H1 (cell line): Measurements from ENCODE around the gene GLG1. TPM values are rescaled to one million over a fixed set of nuclear protein-coding genes. Genes with fewer than 3 reads are reported as not detected.

Experiments used
- CTCF ChIA-PET: fragments of 300-600 bp; sonication (Branson Sonifier 250); formaldehyde crosslinking; loops from one replicate; lab custom pipeline; 2021; ENCODE audit not compliant: partially characterized antibody; lab: Charles Lee
- POLR2A ChIA-PET: fragments of 300-600 bp; sonication (Branson Sonifier 250); formaldehyde crosslinking; loops from one replicate; lab custom pipeline; 2021; ENCODE audit warnings: inconsistent platforms; ENCODE audit not compliant: partially characterized antibody; lab: Charles Lee
- DNase-seq, 2 experiments: peaks; one replicate each; pipeline versions ENCODE4 v3.0.0 to v3.0.0-alpha.2; 2010 to 2022; ENCODE audit warnings: low spot score in 2 of 2, low read depth in 1 of 2, mixed read lengths in 1 of 2
- FAIRE-seq: peaks from 2 replicates; lab custom pipeline; 2011; peaks lifted over from hg19 to GRCh38; lab: Jason Lieb, UNC
- H2AFZ ChIP-seq: 2 replicates; pipeline ENCODE4 v1.8.1; 2012; ENCODE audit warnings: low read length, inconsistent platforms
- H2AK5ac ChIP-seq: 2 replicates; pipeline ENCODE4 v1.6.1; 2013; ENCODE audit warnings: low read depth, low read length
- H2BK120ac ChIP-seq: replicated peaks from 2 replicates; pipeline ENCODE3; 2013; ENCODE audit warnings: low read depth, low read length, inconsistent platforms
- H2BK12ac ChIP-seq: 2 replicates; pipeline ENCODE4 v1.6.1; 2013; ENCODE audit warnings: low read depth, low read length
- H2BK15ac ChIP-seq: 2 replicates; pipeline ENCODE4 v1.6.1; 2013; ENCODE audit warnings: low read length
- H2BK20ac ChIP-seq: 2 replicates; pipeline ENCODE4 v1.6.1; 2013; ENCODE audit warnings: low read length
- H2BK5ac ChIP-seq: 2 replicates; pipeline ENCODE4 v1.6.1; 2013; ENCODE audit warnings: low read depth, low read length
- H3K14ac ChIP-seq: 2 replicates; pipeline ENCODE4 v1.6.1; 2013; ENCODE audit warnings: inconsistent platforms; ENCODE audit not compliant: insufficient read length
- H3K18ac ChIP-seq: 2 replicates; pipeline ENCODE4 v1.6.1; 2013; ENCODE audit warnings: low read length; ENCODE audit errors: extremely low read depth
- H3K23ac ChIP-seq: 2 replicates; pipeline ENCODE4 v1.6.1; 2013; ENCODE audit warnings: inconsistent platforms; ENCODE audit not compliant: insufficient read length
- H3K23me2 ChIP-seq: 2 replicates; pipeline ENCODE4 v1.6.1; 2013; ENCODE audit warnings: low read depth, low read length
- H3K27ac ChIP-seq: 2 replicates; pipeline ENCODE4 v1.6.1; 2011; ENCODE audit warnings: low read depth, low read length, inconsistent platforms
- H3K27me3 ChIP-seq, 4 experiments: replicated peaks in 1 of 4; 1 replicate in 1 of 4; 2 replicates in 3 of 4; pipeline versions ENCODE4 v1.6.1 to v1.8.1; 2011 to 2013; ENCODE audit warnings: low read length in 3 of 4, mild to moderate bottlenecking in 3 of 4, inconsistent platforms in 2 of 4, mixed read lengths in 2 of 4, moderate library complexity in 1 of 4; ENCODE audit not compliant: control insufficient read depth in 3 of 4, insufficient read depth in 3 of 4; ENCODE audit errors: extremely low read depth in 1 of 4
- H3K36me3 ChIP-seq, 4 experiments: 2 replicates each; pipeline versions ENCODE4 v1.6.1 to v1.8.1; 2011 to 2013; ENCODE audit warnings: mild to moderate bottlenecking in 4 of 4, low read length in 3 of 4, moderate library complexity in 2 of 4, control low read depth in 1 of 4, inconsistent platforms in 1 of 4; ENCODE audit not compliant: insufficient read depth in 4 of 4, control insufficient read depth in 2 of 4
- H3K4ac ChIP-seq: replicated peaks from 2 replicates; pipeline ENCODE3; 2013; ENCODE audit warnings: low read length, low read depth, mixed read lengths, inconsistent platforms; ENCODE audit not compliant: insufficient read length
- H3K4me1 ChIP-seq, 4 experiments: replicated peaks in 1 of 4; 1 replicate in 1 of 4; 2 replicates in 3 of 4; pipeline versions ENCODE4 v1.6.1 to v1.8.1; 2011 to 2013; ENCODE audit warnings: low read length in 3 of 4, inconsistent platforms in 2 of 4, mixed read lengths in 1 of 4; ENCODE audit not compliant: insufficient read depth in 4 of 4, control insufficient read depth in 3 of 4
- H3K4me2 ChIP-seq, 2 experiments: 2 replicates each; pipeline versions ENCODE4 v1.6.1 to v1.8.1; 2011 to 2013; ENCODE audit warnings: low read depth in 2 of 2, low read length in 2 of 2, control low read depth in 1 of 2, inconsistent platforms in 1 of 2, mild to moderate bottlenecking in 1 of 2; ENCODE audit not compliant: insufficient read depth in 1 of 2
- H3K4me3 ChIP-seq, 4 experiments: fragments of 200-600, 300-600 bp in 1 of 4; sonication (generic), shearing (Covaris generic), sonication (Bioruptor Twin) in 1 of 4; 2 replicates each; pipeline versions ENCODE4 v1.5.1 to v1.8.1; 2011 to 2016; ENCODE audit warnings: low read length in 4 of 4, low read depth in 3 of 4, control low read depth in 2 of 4, inconsistent platforms in 2 of 4, mild to moderate bottlenecking in 2 of 4, mixed read lengths in 1 of 4, moderate library complexity in 1 of 4; ENCODE audit not compliant: insufficient read depth in 2 of 4; ENCODE audit errors: extremely low read depth in 1 of 4
- H3K56ac ChIP-seq: replicated peaks from 2 replicates; pipeline ENCODE3; 2013; ENCODE audit warnings: low read depth, mild to moderate bottlenecking, mixed read lengths, low read length, inconsistent platforms; ENCODE audit not compliant: insufficient read length
- H3K79me1 ChIP-seq: 2 replicates; pipeline ENCODE4 v1.6.1; 2013; ENCODE audit warnings: low read depth, low read length, control low read depth
- H3K79me2 ChIP-seq, 2 experiments: 2 replicates each; pipeline versions ENCODE4 v1.6.1 to v1.8.1; 2012 to 2013; ENCODE audit warnings: low read length in 2 of 2, mild to moderate bottlenecking in 2 of 2, inconsistent platforms in 1 of 2; ENCODE audit not compliant: insufficient read depth in 2 of 2, control insufficient read depth in 1 of 2
- H3K9ac ChIP-seq, 4 experiments: replicated peaks in 1 of 4; 1 replicate in 1 of 4; 2 replicates in 3 of 4; pipeline versions ENCODE4 v1.6.1 to v1.8.1; 2011 to 2013; ENCODE audit warnings: low read depth in 3 of 4, low read length in 3 of 4, control low read depth in 2 of 4, mild to moderate bottlenecking in 2 of 4, moderate library complexity in 2 of 4, inconsistent platforms in 1 of 4; ENCODE audit errors: extremely low read depth in 1 of 4
- H3K9me3 ChIP-seq, 2 experiments: 2 replicates each; pipeline versions ENCODE4 v1.6.1 to v1.8.1; 2012 to 2013; ENCODE audit warnings: mild to moderate bottlenecking in 2 of 2, moderate library complexity in 2 of 2, control low read depth in 1 of 2, inconsistent platforms in 1 of 2, low read depth in 1 of 2, low read length in 1 of 2, mixed read lengths in 1 of 2; ENCODE audit not compliant: insufficient read depth in 2 of 2
- H4K20me1 ChIP-seq, 2 experiments: replicated peaks in 1 of 2; 2 replicates each; pipeline versions ENCODE3 to v1.8.1; 2011 to 2013; ENCODE audit warnings: inconsistent platforms in 2 of 2, low read length in 2 of 2, mild to moderate bottlenecking in 1 of 2; ENCODE audit not compliant: insufficient read depth in 2 of 2, control insufficient read depth in 1 of 2
- H4K5ac ChIP-seq: 2 replicates; pipeline ENCODE4 v1.6.1; 2013; ENCODE audit warnings: low read length, low read depth, mixed read lengths, inconsistent platforms; ENCODE audit not compliant: insufficient read length
- H4K8ac ChIP-seq: 2 replicates; pipeline ENCODE4 v1.8.0; 2013; ENCODE audit warnings: mild to moderate bottlenecking, moderate library complexity, low read length, inconsistent platforms; ENCODE audit not compliant: insufficient read depth; ENCODE audit errors: extremely low read depth
- H4K91ac ChIP-seq: replicated peaks from 2 replicates; pipeline ENCODE3; 2013; ENCODE audit warnings: low read length, mixed read lengths, inconsistent platforms; ENCODE audit not compliant: insufficient read length
- CBX8 ChIP-seq: fragments of 300-800, 300-1000 bp; sonication (generic); IDR thresholded peaks from 2 replicates; pipeline ENCODE4 v1.7.1; 2016; ENCODE audit warnings: low read depth, low read length, borderline replicate concordance
- CTCF ChIP-seq, 3 experiments: IDR thresholded peaks; 1 replicate in 2 of 3; 2 replicates in 1 of 3; pipeline versions ENCODE4 v1.5.1 to v1.6.1; 2011; ENCODE audit warnings: low read length in 3 of 3, mild to moderate bottlenecking in 3 of 3, inconsistent platforms in 2 of 3, low read depth in 1 of 3, moderate library complexity in 1 of 3; ENCODE audit not compliant: insufficient read depth in 1 of 3; ENCODE audit errors: control extremely low read depth in 1 of 3
- HDAC6 ChIP-seq: IDR thresholded peaks from one replicate; pipeline ENCODE4 v1.7.1; 2012; ENCODE audit warnings: low read depth, mild to moderate bottlenecking, inconsistent platforms, low read length, moderate library complexity
- POLR2AphosphoS5 ChIP-seq: IDR thresholded peaks from 2 replicates; pipeline ENCODE4 v1.6.1; 2011; ENCODE audit warnings: low read depth, low read length
- RAD21 ChIP-seq, 2 experiments: IDR thresholded peaks in 1 of 2; conservative IDR thresholded peaks in 1 of 2; 2 replicates each; pipeline ENCODE4 v1.6.1; 2011; ENCODE audit warnings: low read depth in 2 of 2, low read length in 2 of 2, improper control_type of control experiment in 1 of 2, inconsistent platforms in 1 of 2, mild to moderate bottlenecking in 1 of 2, moderate library complexity in 1 of 2
- WGBS, 2 experiments: shearing (Covaris generic) in 1 of 2; methylation state at CpG; one replicate each; pipeline versions ENCODE4 v1.1.6 to v1.1.7; 2013 to 2015; ENCODE audit warnings: low lambda C conversion rate in 2 of 2, mixed read lengths in 2 of 2, inconsistent platforms in 1 of 2, low coverage in 1 of 2, missing lambda C conversion rate in 1 of 2; ENCODE audit not compliant: insufficient replicate concordance in 2 of 2, insufficient coverage in 1 of 2, insufficient read length in 1 of 2; ENCODE audit errors: extremely low coverage in 1 of 2, missing lambda C conversion rate in 1 of 2; 5-methylcytosine and 5-hydroxymethylcytosine counted together
- polyA plus RNA-seq, 7 experiments: library from polyadenylated mRNA; depleted of rRNA in 3 of 7; stranded (reverse) in 5 of 7; unstranded in 2 of 7; fragments of >200 nt in 5 of 7; fragments of 200-250 nt in 2 of 7; gene quantifications; 1 replicate in 5 of 7; 2 replicates in 1 of 7; 4 replicates in 1 of 7; pipeline versions ENCODE4 v1.2.1 to v1.2.3, GENCODE V29; 2011 to 2013; ENCODE audit warnings: missing spikeins in 2 of 7, mixed read lengths in 2 of 7
- total RNA-seq: library from RNA; stranded (reverse); fragmentation: NEBNext Ultra II Directional; extraction: Animal tissue kit (Norgen Biotek cat#: 25700); gene quantifications from 2 replicates; pipeline ENCODE4 v1.2.1, GENCODE V29; 2021

The GLG1 gene
- total and polyA plus RNA-seq, 2 of the 8 experiments (the other 6 are each of a cell fraction or from before 2014, with no cell fraction given), result 53.4 to 139 TPM

GRCh38 chr16:74623214-74623838 is 16.4 kb upstream of the GLG1 start:
- no peaks in the 10 kb centered on the region for H3K79me1 ChIP-seq
- CTCF ChIA-PET, result interaction anchor here (0.5 to 2.8 kb wide), 21 partner anchors 9 to 550 kb away, joined by 3 to 19 read pairs (median 4); no protein-coding TSS in a partner anchor
- no peak overlapping the region for H3K4me2 ChIP-seq
- no peak for TF ChIP-seq CBX8
- peak in 2 of 3 experiments; percentile 40 to 62; a peak in 2 of 4 replicates for TF ChIP-seq CTCF (IDR thresholded peaks at IDR 0.05; ENCODE audit: control extremely low read depth in 1 of 3, insufficient read depth in 1 of 3, low read depth in 1 of 3, low read length in 3 of 3)
- TF ChIP-seq HDAC6, result no peak
- TF ChIP-seq RAD21 (IDR thresholded peaks at IDR 0.05 in 1 of 2, conservative IDR thresholded peaks at IDR 0.05 in 1 of 2; ENCODE audit: low read depth in 2 of 2, low read length in 2 of 2), result peak; percentile 67 to 71
- no peak; the same call in 1 of the 2 replicates for TF ChIP-seq POLR2AphosphoS5
- TF ChIP-seq, all 59 proteins: peak for 2
- Histone ChIP-seq H3K14ac (no peak overlapping the region), H3K9ac (no peak overlapping the region), H3K79me2 (no peaks in the 10 kb centered on the region), H3K4ac (no peak overlapping the region), H2BK15ac (no peak overlapping the region), H4K20me1 (peaks cover 1 to 13% of the 10 kb centered on the region in 2 experiments), H3K23ac (no peak overlapping the region), H3K9me3 (no peaks in the 10 kb centered on the region), H3K4me1 (peaks cover 0 to 5% (median 4%) of the 10 kb centered on the region in 4 experiments; a peak in 3 of 7 replicates), H2AFZ (no peak overlapping the region), H3K27ac (no peak overlapping the region), H4K91ac (no peak overlapping the region), H4K8ac (no peak overlapping the region), H3K27me3 (no peaks in the 10 kb centered on the region), H3K36me3 (peaks cover 40 to 66% (median 60%) of the 10 kb centered on the region in 4 experiments), H3K18ac (no peak overlapping the region), H2BK20ac (no peak overlapping the region), H3K4me3 (no peak overlapping the region), H3K23me2 (no peaks in the 10 kb centered on the region), H4K5ac (no peak overlapping the region), H2BK5ac (no peak overlapping the region), H2AK5ac (no peak overlapping the region), H2BK12ac (no peak overlapping the region), H3K56ac (no peak overlapping the region), H2BK120ac (no peak overlapping the region)
- DNase-seq (no peak), FAIRE-seq (no peak)
- POLR2A ChIA-PET, result interaction anchor here (1.3 to 5.7 kb wide), 3 partner anchors 12 to 29 kb away, joined by 3 to 27 read pairs (median 5); partner anchors contain the start of gene GLG1
- 84% methylated on average over 4 of the region's 4 CpGs; no CpG with 5 or more reads in 1 of the 2 experiments for WGBS, 2 experiments
